Measurements from ENCODE around the gene KAZALD1. TPM values are rescaled to one million over a fixed set of nuclear protein-coding genes. Genes with fewer than 3 reads are reported as not detected.
"Not testable (repeated sequence)": the region's sequence is repeated elsewhere in the genome, so short reads cannot be mapped to it uniquely, and the experiment has no call there.

The KAZALD1 gene
- polyA plus RNA-seq, 1 donor: 29.0 TPM

DNA sequence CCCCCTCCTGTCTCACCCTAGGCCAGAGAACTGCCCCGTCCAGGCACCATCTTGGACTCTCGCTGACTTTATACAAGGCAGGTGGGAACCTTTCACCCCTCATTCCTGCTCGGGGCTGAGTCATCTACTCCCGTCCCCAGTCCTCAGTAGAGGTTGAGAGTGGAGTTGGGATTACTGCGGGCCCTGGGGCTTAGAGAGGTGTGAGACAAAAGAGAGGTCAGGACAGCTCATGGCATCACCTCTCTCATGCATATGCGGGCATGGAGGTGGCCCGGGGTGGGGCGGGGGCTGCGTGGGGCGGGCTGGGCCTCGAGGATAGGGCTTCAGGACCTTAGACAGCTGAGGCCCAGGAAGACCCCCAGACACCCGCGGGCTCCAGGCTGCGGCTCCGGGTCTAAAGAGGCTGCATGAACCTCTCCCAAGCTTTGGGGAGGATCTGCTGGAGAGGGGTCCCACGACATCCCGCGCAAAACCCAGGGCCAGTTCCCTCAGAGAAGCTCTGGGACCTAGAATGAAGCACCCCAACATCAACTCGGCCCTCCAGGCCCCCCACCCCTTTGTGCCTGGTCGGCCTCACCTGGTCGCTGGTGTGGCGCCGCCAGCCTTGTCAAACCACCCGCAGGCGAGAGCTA is 31.2 kb upstream of the KAZALD1 start:
- Histone ChIP-seq H3K27me3 (ENCODE audit: control insufficient read depth, insufficient read depth, low read length) (peaks cover 3% of the 10 kb centered on the region), H3K9me3 (ENCODE audit: control insufficient read depth, low read depth, low read length) (no peaks in the 10 kb centered on the region), H3K36me3 (ENCODE audit: control insufficient read depth, insufficient read depth, low read length) (peaks cover 9% of the 10 kb centered on the region), H3K4me3 (ENCODE audit: low read length) (peak overlapping the region; percentile 86), H3K27ac (ENCODE audit: low read length) (peak overlapping the region; percentile 99), H3K4me1 (ENCODE audit: control insufficient read depth, insufficient read depth, low read length) (peaks cover 54% of the 10 kb centered on the region)
- peak in 1 of 2 donors; percentile 61 for DNase-seq
- WGBS (ENCODE audit: insufficient coverage, low lambda C conversion rate): no CpG with 5 or more reads among the region's 25 CpGs

GRCh38 chr10:101031128-101031795 is 30.5 kb upstream of the KAZALD1 start, which contains the start of the genes PDZD7 and SFXN3:
PDZD7 (minus strand) TSS chr10:101031129; CDS start chr10:101030219, 910 bp downstream.
SFXN3 (plus strand) TSS chr10:101031234; CDS start chr10:101034695, 3,461 bp downstream.
- H3K27me3 ChIP-seq (ENCODE audit: control insufficient read depth, insufficient read depth, low read length): peaks cover 3% of the 10 kb centered on the region

GRCh38 chr10:101031796-101032636 is 29.8 kb upstream of the KAZALD1 start:
- peaks cover 23% of the 10 kb centered on the region for H3K36me3 ChIP-seq (ENCODE audit: control insufficient read depth, insufficient read depth, low read length)
- H3K4me1 ChIP-seq (ENCODE audit: control insufficient read depth, insufficient read depth, low read length): peaks cover 60% of the 10 kb centered on the region
- peak; percentile 94 to 97 for DNase-seq
- no CpG with 5 or more reads among the region's 47 CpGs for WGBS (ENCODE audit: insufficient coverage, low lambda C conversion rate)
- H3K27ac ChIP-seq (ENCODE audit: low read length): peak overlapping the region; percentile 99
- no peaks in the 10 kb centered on the region for H3K9me3 ChIP-seq (ENCODE audit: control insufficient read depth, low read depth, low read length)
- peaks cover 3% of the 10 kb centered on the region for H3K27me3 ChIP-seq (ENCODE audit: control insufficient read depth, insufficient read depth, low read length)
- H3K4me3 ChIP-seq (ENCODE audit: low read length): peak overlapping the region; percentile 86

More at GRCh38 chr10:101031128-101031795, 30.5 kb upstream of the KAZALD1 start, which contains the start of the genes PDZD7 and SFXN3:
- Histone ChIP-seq H3K27ac (ENCODE audit: low read length) (peak within 1 kb of the TSS; percentile 99), H3K4me3 (ENCODE audit: low read length) (peak within 1 kb of the TSS; percentile 86), H3K4me1 (ENCODE audit: control insufficient read depth, insufficient read depth, low read length) (peaks cover 54% of the 10 kb centered on the region), H3K9me3 (ENCODE audit: control insufficient read depth, low read depth, low read length) (no peaks in the 10 kb centered on the region), H3K36me3 (ENCODE audit: control insufficient read depth, insufficient read depth, low read length) (peaks cover 16% of the 10 kb centered on the region)
- peak; percentile 90 to 97 for DNase-seq
- no CpG with 5 or more reads among the region's 38 CpGs for WGBS (ENCODE audit: insufficient coverage, low lambda C conversion rate)

- peaks cover 61% of the 10 kb centered on the region for H3K4me1 ChIP-seq (ENCODE audit: control insufficient read depth, insufficient read depth, low read length)
- DNase-seq: no peak
These were observed 29.1 kb upstream of the KAZALD1 start for GRCh38 chr10:101032637-101033224.

DNA sequence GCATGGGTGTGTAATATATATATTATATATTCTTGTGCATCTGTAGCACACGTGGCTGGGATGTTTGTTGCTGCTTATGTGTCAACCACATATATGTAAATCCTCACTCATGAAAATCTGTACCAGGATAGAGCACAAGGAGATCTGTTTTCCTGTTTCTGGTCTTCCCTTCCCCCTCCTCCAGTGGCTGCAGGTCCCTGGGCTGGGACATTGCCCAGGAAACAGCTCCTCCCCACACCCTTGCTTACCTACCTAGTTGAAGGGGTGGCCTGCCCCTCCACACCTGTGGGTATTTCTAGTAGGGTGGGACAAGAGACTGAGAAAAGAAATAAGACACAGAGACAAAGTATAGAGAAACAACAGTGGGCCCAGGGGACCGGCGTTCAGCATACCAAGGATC is 28.5 kb upstream of the KAZALD1 start:
- no CpG with 5 or more reads among the region's 3 CpGs for WGBS (ENCODE audit: insufficient coverage, low lambda C conversion rate)
- DNase-seq: peak in 1 of 2 donors; percentile 68
- Histone ChIP-seq H3K27ac (ENCODE audit: low read length) (peak overlapping the region; percentile 99), H3K4me3 (ENCODE audit: low read length) (peak overlapping the region; percentile 86), H3K9me3 (ENCODE audit: control insufficient read depth, low read depth, low read length) (no peaks in the 10 kb centered on the region), H3K27me3 (ENCODE audit: control insufficient read depth, insufficient read depth, low read length) (peaks cover 3% of the 10 kb centered on the region), H3K4me1 (ENCODE audit: control insufficient read depth, insufficient read depth, low read length) (peaks cover 58% of the 10 kb centered on the region), H3K36me3 (ENCODE audit: control insufficient read depth, insufficient read depth, low read length) (peaks cover 36% of the 10 kb centered on the region)

More at GRCh38 chr10:101032637-101033224, 29.1 kb upstream of the KAZALD1 start:
- Histone ChIP-seq H3K4me3 (ENCODE audit: low read length) (peak overlapping the region; percentile 86), H3K9me3 (ENCODE audit: control insufficient read depth, low read depth, low read length) (no peaks in the 10 kb centered on the region), H3K27me3 (ENCODE audit: control insufficient read depth, insufficient read depth, low read length) (peaks cover 3% of the 10 kb centered on the region), H3K27ac (ENCODE audit: low read length) (peak overlapping the region; percentile 99), H3K36me3 (ENCODE audit: control insufficient read depth, insufficient read depth, low read length) (peaks cover 30% of the 10 kb centered on the region)
- no CpG with 5 or more reads among the region's 6 CpGs for WGBS (ENCODE audit: insufficient coverage, low lambda C conversion rate)

- no CpG with 5 or more reads among the region's 4 CpGs for WGBS (ENCODE audit: insufficient coverage, low lambda C conversion rate)
- not testable (repeated sequence) for H3K27me3 ChIP-seq (ENCODE audit: control insufficient read depth, insufficient read depth, low read length); H3K9me3 ChIP-seq (ENCODE audit: control insufficient read depth, low read depth, low read length); H3K4me3 ChIP-seq (ENCODE audit: low read length)
- H3K4me1 ChIP-seq (ENCODE audit: control insufficient read depth, insufficient read depth, low read length): peaks cover 49% of the 10 kb centered on the region
- DNase-seq: peak; percentile 92 to 96
- H3K27ac ChIP-seq (ENCODE audit: low read length): peak overlapping the region; percentile 99
- H3K36me3 ChIP-seq (ENCODE audit: control insufficient read depth, insufficient read depth, low read length): peaks cover 47% of the 10 kb centered on the region
These were observed 27.4 kb upstream of the KAZALD1 start for GRCh38 chr10:101034404-101034803.

GRCh38 chr10:101035314-101035713 is 26.5 kb upstream of the KAZALD1 start:
- no peak for DNase-seq
- peak overlapping the region; percentile 99 for H3K27ac ChIP-seq (ENCODE audit: low read length)
- H3K9me3 ChIP-seq (ENCODE audit: control insufficient read depth, low read depth, low read length): no peaks in the 10 kb centered on the region
- peaks cover 56% of the 10 kb centered on the region for H3K36me3 ChIP-seq (ENCODE audit: control insufficient read depth, insufficient read depth, low read length)
- WGBS (ENCODE audit: insufficient coverage, low lambda C conversion rate): no CpG with 5 or more reads among the region's 7 CpGs
- peaks cover 40% of the 10 kb centered on the region for H3K4me1 ChIP-seq (ENCODE audit: control insufficient read depth, insufficient read depth, low read length)
- H3K4me3 ChIP-seq (ENCODE audit: low read length): peak overlapping the region; percentile 16
- H3K27me3 ChIP-seq (ENCODE audit: control insufficient read depth, insufficient read depth, low read length): no peaks in the 10 kb centered on the region

GRCh38 chr10:101035916-101036702 is 25.7 kb upstream of the KAZALD1 start:
- H3K27ac ChIP-seq (ENCODE audit: low read length): peak overlapping the region; percentile 99

DNA sequence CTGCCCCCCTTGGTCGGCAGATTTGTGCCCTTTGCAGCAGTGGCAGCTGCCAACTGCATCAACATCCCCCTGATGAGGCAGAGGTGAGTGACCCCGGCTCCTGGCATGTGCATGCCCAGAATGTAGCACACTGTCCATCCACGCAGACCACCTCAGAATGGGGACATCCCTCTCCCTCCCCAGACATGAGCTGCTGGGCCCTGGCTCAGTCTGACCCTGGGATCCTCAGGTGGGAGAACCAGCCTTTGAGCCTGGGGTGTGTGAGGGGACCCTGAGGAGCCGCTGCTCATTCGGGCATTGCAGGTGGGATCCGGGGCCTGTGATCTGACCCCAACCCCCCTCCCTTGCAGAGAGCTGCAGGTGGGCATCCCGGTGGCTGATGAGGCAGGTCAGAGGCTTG is 25.1 kb upstream of the KAZALD1 start:
- no peak overlapping the region for H3K4me3 ChIP-seq (ENCODE audit: low read length)
- peaks cover 59% of the 10 kb centered on the region for H3K36me3 ChIP-seq (ENCODE audit: control insufficient read depth, insufficient read depth, low read length)
- no CpG with 5 or more reads among the region's 7 CpGs for WGBS (ENCODE audit: insufficient coverage, low lambda C conversion rate)
- no peak for DNase-seq
- H3K27ac ChIP-seq (ENCODE audit: low read length): no peak overlapping the region
- H3K27me3 ChIP-seq (ENCODE audit: control insufficient read depth, insufficient read depth, low read length): no peaks in the 10 kb centered on the region
- no peaks in the 10 kb centered on the region for H3K9me3 ChIP-seq (ENCODE audit: control insufficient read depth, low read depth, low read length)
- H3K4me1 ChIP-seq (ENCODE audit: control insufficient read depth, insufficient read depth, low read length): peaks cover 46% of the 10 kb centered on the region

More at GRCh38 chr10:101035916-101036702, 25.7 kb upstream of the KAZALD1 start:
- Histone ChIP-seq H3K36me3 (ENCODE audit: control insufficient read depth, insufficient read depth, low read length) (peaks cover 57% of the 10 kb centered on the region), H3K27me3 (ENCODE audit: control insufficient read depth, insufficient read depth, low read length) (no peaks in the 10 kb centered on the region), H3K9me3 (ENCODE audit: control insufficient read depth, low read depth, low read length) (no peaks in the 10 kb centered on the region), H3K4me3 (ENCODE audit: low read length) (no peak overlapping the region), H3K4me1 (ENCODE audit: control insufficient read depth, insufficient read depth, low read length) (peaks cover 42% of the 10 kb centered on the region)
- WGBS (ENCODE audit: insufficient coverage, low lambda C conversion rate): no CpG with 5 or more reads among the region's 10 CpGs
- DNase-seq: peak in 1 of 2 donors; percentile 3

Measured in large intestine (tissue), 3 donors.